Activated CD8-positive, alpha-beta memory T cell treated with anti-CD3 and anti-CD28 coated beads for 4 hours (primary cell): ENCODE data around the gene SMG6.
"Not testable (repeated sequence)": the region's sequence is repeated elsewhere in the genome, so short reads cannot be mapped to it uniquely, and the experiment has no call there.

Experiments used
- DNase-seq, 2 donors: peaks; one replicate each; pipeline ENCODE4 v3.0.0-alpha.2; 2020; ENCODE audit warnings: low read depth in 2 of 2

Gene SMG6

GRCh38 chr17:2178798-2179501 lies 124.6 kb downstream of the SMG6 start:
- no peak for DNase-seq

GRCh38 chr17:2177235-2177811 lies 126.3 kb downstream of the SMG6 start:
- DNase-seq, result no peak

- no peak for DNase-seq
These were observed 127.0 kb downstream of the SMG6 start for GRCh38 chr17:2176499-2177169.

GRCh38 chr17:2175294-2175628 lies 128.3 kb downstream of the SMG6 start:
- no peak for DNase-seq

- DNase-seq, result no peak
These were observed 128.9 kb downstream of the SMG6 start for GRCh38 chr17:2174468-2175293.

GRCh38 chr17:2174014-2174413 lies 129.6 kb downstream of the SMG6 start:
- DNase-seq, result no peak

GRCh38 chr17:2172999-2173398 lies 130.6 kb downstream of the SMG6 start:
- no peak for DNase-seq

- no peak for DNase-seq
These were observed 131.3 kb downstream of the SMG6 start for GRCh38 chr17:2172077-2172851.

- DNase-seq, result no peak
These were observed 131.9 kb downstream of the SMG6 start for GRCh38 chr17:2171702-2172076.

GRCh38 chr17:2170023-2170422 lies 133.6 kb downstream of the SMG6 start:
- no peak for DNase-seq

- not testable (repeated sequence) for DNase-seq
These were observed 137.9 kb downstream of the SMG6 start for GRCh38 chr17:2165723-2166122.

- DNase-seq, result no peak
These were observed 145.2 kb downstream of the SMG6 start for GRCh38 chr17:2158396-2158780.

GRCh38 chr17:2157675-2158395 lies 145.8 kb downstream of the SMG6 start:
- no peak for DNase-seq

GRCh38 chr17:2157081-2157480 lies 146.5 kb downstream of the SMG6 start:
- no peak for DNase-seq

GRCh38 chr17:2156666-2157065 lies 146.9 kb downstream of the SMG6 start:
- no peak for DNase-seq

- DNase-seq, result no peak
These were observed 148.0 kb downstream of the SMG6 start for GRCh38 chr17:2155573-2155972.

GRCh38 chr17:2151358-2152033 lies 152.1 kb downstream of the SMG6 start:
- DNase-seq, result no peak

GRCh38 chr17:2150806-2151205 lies 152.8 kb downstream of the SMG6 start:
- DNase-seq, result no peak

- no peak for DNase-seq
These were observed 153.7 kb downstream of the SMG6 start for GRCh38 chr17:2149934-2150333.

GRCh38 chr17:2146132-2146871 lies 157.3 kb downstream of the SMG6 start:
- no peak for DNase-seq
